ENCODE measurements around the gene LY6G5B.

GRCh38 chr6:31721351-31722020 is 51.7 kb downstream of the LY6G5B start, which contains the start of gene LY6G6C:
- TF ChIP-seq CTCF (conservative IDR thresholded peaks at IDR 0.05) = no peak
- no peak for TF ChIP-seq ZFX (IDR thresholded peaks at IDR 0.05)
